Measurements from ENCODE around the gene ZP2.
"Not testable (repeated sequence)": the region's sequence is repeated elsewhere in the genome, so short reads cannot be mapped to it uniquely, and the experiment has no call there.

The ZP2 gene

DNA sequence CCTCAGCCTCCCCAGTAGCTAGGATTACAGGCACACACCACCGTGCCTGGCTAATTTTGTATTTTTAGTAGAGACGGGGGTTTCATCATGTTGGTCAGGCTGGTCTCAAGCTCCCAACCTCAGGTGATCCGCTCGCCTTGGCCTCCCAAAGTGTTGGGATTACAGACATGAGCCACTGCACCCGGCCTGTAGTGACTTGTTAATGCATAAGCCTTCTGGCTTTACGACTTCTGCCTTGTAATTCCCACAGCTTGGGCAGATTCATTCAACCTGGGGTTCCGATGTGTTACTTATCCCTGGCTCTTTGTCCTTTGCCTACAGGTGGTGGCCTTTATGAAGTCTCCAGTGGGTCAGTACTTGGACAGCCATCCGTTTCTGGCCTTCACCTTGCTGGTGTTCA is 41.3 kb downstream of the ZP2 start:
- DNase-seq, result not testable (repeated sequence)

- no peak for DNase-seq
Measured at GRCh38 chr16:21169249-21169981, 42.0 kb downstream of the ZP2 start.

DNA sequence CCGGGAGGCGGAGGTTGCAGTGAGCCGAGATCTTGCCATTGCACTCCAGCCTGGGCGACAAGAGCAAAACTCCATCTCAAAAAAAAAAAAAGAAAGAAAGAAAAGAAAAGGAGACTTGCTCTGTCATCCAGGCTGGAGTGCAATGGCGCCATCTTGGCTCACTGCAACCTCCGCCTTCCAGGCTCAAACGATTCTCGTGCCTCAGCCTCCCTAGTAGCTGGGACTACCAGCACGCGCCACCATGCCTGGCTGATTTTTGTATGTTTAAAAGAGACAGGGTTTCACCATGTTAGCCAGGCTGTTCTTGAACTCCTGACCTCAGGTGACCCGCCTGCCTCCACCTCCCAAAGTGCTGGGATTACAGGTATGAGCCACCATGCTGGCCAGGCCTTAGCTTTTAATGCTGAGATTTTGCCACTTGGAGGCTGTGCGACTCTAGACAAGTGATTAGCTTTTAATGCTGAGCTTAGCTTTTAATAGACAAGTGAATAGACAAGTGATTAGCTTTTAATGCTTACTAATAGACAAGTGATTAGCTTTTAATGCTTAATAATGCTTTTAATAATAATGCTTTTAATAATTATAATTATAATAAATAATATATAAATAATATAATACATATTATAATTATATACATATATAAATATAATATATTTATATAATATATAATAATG is 43.3 kb downstream of the ZP2 start:
- DNase-seq, result peak in 1 of 2 experiments; percentile 13

DNA sequence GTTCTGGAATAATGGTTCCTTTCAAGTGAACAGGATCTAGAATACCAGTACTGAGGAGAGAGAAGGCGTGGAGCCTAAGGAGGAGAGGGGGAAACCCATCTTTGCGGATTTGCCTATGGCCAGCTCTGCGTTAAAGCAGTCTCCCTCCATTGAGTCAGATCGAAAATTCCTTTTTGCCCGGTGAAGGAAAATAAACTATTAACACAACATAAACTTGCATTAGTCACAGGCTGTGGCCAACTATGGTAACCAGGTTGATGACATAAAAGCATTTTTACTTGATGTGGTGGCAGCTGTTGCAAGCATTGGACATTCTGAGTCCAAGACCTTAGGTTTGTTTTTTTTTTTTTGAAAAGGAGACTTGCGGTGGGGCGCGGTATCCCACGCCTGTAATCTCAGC is 44.0 kb downstream of the ZP2 start:
- DNase-seq, result no peak

GRCh38 chr16:21166561-21166961 is 44.8 kb downstream of the ZP2 start:
- no peak for DNase-seq

GRCh38 chr16:21164521-21165168 is 46.7 kb downstream of the ZP2 start:
- DNase-seq, result no peak

GRCh38 chr16:21163576-21163975 is 47.8 kb downstream of the ZP2 start:
- no peak for DNase-seq

DNA sequence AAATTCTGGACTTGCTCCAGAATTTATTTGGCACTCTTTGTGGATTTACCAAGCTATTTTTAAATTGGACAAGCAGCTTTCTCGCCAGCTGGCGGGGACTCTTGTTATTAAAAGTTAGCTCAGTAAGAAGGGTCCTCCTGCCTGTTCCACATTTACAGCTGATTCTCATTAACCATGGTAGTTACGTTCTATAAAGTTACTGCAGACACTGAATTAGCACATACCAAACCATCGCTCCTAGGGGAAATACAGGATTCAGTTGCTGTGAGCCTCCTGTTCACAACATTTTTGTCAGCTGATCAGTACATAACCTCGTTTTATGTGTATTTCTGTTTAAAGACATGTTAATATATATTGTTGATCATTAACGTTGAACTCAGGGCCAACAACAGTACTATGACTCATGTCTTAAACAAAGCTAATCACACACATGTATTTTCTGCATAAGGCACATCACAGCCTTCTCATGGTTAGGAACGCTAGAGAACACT is 48.7 kb downstream of the ZP2 start:
- DNase-seq, result no peak

- no peak for DNase-seq
Measured at GRCh38 chr16:21161211-21161610, 50.2 kb downstream of the ZP2 start.

DNA sequence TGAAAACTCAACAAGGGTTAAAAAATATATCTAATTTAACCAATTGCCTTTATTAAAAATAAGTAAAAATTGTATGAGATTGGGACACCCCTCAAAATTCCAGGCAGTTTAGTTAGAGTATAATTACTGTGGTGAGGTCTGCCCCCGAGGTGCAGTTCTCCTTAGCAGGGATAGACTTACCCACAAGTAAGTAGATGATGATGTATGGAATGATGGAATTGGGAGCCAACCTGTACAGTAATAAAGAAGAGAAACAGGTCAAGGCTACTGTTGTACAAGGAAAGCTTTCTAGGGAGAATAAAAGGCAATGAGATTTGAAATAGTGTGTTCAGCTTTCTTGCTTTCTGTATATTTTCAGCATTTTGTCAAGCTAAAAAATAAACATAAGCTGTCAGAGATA is 51.1 kb downstream of the ZP2 start:
- DNase-seq, result no peak

GRCh38 chr16:21159281-21159951 is 52.0 kb downstream of the ZP2 start:
- DNase-seq, result peak; percentile 7 to 78

DNA sequence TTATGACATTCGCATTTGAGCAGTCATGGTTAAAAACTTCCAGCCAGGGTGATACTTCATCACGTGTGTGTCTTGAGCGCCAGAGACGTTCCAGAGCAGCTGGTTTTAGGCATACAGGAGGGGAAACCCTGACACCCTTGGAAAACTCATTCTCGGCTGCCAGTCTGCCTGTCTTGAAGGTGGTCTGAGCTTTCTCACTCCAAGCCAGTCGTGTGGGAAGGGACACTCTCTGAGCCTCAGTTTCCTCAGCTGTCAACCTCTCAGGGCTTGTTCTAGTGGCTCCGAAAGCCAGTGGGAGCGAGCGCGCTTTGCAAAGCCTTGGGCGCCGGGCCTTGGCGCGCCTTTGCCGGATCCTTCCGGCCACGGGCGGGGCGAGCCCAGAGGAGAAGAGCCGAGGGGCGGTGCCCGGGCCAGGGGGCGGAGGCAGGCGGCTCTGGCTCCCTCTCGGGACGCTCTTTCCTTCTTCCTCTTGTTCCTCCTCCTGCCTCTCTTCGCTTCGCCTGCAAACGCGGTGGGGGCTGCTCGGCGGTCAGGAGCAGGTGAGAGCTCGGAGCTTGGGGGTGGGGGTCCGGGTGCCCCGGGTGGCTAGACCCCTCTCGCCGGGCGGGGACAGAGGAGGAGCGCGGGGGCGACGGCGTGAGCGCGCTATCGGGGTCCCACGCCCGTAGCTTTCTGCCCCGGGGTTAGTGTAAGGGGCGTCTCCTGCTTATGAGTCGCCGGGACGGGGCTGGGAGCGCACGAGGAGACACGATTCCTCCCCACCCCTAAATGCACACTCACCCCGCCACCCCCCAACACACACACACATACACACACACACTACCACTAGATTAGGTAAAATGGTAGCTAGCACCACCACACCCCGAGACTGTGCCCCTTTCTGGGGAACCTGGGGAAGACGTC is 52.9 kb downstream of the ZP2 start, which contains the start of gene LDAF1:
TSS of gene LDAF1 (plus strand) at position 467 of the 903 bp plus-strand sequence. CDS start 2,509 bp downstream, outside the sequence.
- peak; percentile 44 to 90 for DNase-seq

DNA sequence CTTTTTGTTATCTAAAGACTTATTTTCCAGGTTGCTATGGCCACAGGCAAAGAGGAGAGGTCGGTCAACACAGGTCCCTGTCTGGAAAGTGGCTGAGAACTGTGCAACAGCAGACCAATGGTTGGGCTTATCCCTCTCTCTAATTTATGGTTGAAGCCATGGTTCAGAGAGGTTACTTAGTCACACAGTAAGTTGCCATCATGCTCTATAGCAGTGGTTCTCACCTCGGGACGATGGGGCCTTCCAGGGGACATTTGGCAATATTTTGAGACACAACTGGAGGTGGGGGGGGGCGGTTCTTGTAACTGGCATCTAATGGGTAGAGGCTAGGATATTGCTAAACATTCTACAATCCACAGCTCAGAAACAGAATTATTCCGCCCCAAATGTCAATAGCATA is 53.7 kb downstream of the ZP2 start:
- DNase-seq, result no peak

DNA sequence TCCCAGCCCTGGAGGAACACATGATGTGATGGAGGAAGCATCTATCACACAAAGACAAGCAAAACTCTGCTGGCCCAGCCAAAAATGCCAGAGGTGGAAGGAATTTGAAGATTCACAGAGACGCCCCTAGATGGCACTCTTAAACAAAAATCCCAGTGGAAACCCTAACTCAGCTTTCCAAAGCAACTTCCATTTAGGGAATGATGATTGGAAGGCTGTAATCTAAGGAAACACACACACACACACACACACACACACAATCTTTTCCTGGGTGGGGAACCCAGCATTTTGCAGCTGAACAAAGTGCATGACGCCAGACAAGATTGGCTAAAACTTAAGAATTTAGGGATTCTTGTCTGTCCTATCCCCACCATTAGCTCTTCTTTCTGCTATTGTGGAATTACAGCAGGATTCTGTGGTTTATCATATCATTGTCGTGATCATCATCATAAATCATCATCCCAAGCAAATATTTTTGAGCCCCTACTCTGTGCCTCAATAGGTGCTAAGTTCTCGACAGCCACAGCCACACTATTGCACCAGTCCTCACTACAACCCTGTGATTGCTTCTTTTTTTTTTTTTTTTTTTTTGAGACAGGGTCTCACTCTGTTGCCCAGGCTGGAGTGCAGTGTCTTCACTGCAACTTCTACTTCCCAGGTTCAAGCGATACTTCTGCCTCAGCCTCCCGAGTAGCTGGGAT is 54.5 kb downstream of the ZP2 start:
- DNase-seq, result peak; percentile 74 to 86

DNA sequence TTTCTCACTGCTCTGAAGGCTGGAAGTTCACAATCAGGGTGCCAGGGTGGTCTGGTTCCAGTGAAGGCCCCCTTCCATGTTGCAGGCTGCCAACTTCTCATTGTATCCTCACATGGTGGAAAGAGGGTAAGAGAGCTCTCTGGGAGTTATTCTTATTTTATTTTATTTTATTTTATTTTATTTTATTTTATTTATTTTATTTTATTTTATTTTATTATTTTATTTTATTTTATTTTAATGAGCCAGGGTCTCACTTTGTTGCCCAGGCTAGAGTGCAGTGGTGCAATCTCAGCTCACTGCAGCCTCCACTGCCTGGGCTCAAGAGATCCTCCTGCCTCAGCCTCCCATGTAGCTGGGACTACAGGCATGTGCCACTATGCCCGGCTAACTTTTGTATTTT is 55.4 kb downstream of the ZP2 start:
- not testable (repeated sequence) for DNase-seq

DNA sequence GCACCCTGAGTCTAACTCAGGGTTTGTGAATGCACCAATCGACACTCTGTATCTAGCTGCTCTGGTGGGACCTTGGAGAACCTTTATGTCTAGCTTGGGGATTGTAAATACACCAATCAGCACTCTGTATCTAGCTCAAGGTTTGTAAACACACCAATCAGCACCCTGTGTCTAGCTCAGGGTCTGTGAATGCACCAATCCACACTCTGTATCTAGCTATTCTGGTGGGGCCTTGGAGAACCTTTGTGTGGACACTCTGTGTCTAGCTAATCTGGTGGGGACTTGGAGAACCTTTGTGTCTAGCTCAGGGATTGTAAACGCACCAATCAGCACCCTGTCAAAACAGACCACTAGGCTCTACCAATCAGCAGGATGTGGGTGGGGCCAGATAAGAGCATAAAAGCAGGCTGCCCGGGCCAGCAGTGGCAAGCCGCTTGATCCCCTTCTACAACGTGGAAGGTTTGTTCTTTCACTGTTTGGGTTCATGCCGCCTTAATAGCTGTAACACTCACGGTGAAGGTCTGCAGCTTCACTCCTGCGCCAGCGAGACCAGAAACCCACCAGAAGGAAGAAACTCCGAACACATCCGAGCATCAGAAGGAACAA is 58.1 kb downstream of the ZP2 start:
- DNase-seq, result not testable (repeated sequence)

- DNase-seq, result not testable (repeated sequence)
Measured at GRCh38 chr16:21152160-21153030, 59.0 kb downstream of the ZP2 start.

DNA sequence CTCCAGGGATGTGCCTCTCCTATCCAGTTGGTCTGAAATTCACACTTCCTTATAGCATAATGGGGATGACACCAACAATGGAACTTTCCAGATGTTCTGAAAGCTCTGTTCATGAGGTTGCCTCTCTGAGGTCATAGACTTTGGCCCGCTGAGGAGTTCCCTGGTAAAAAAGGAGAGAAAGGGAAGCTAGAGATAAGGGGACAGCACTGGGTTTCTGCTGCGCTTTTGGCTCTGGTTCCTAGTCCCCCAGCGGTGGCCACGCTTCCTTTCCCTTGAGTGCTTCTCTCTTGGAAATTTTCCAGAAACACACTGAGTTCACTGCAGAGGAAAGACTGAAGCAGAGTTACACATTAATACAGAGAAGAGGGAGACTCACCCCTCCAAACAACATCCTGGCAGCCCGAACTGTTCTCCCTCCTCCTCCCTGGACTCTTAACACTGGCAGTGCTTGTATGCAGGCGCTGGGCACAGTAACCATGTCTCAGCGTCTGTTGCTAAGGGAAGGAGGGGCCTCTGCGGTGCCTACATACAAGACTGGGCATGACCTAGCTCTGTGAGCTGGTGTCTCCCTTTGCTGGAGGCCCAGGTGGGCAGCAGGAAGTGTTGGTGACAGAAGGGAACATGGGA is 60.9 kb downstream of the ZP2 start, which contains the start of gene DNAH3:
TSS of gene DNAH3 (minus strand) at position 472 of the 627 bp plus-strand sequence. CDS start 527 bp downstream, outside the sequence.
- DNase-seq, result peak; percentile 55 to 76
